Measurements from ENCODE around the gene C9orf152. TPM values are rescaled to one million over a fixed set of nuclear protein-coding genes. Genes with fewer than 3 reads are reported as not detected.

The C9orf152 gene
- total RNA-seq, 1 donor from 2014 or later, result not detected

DNA sequence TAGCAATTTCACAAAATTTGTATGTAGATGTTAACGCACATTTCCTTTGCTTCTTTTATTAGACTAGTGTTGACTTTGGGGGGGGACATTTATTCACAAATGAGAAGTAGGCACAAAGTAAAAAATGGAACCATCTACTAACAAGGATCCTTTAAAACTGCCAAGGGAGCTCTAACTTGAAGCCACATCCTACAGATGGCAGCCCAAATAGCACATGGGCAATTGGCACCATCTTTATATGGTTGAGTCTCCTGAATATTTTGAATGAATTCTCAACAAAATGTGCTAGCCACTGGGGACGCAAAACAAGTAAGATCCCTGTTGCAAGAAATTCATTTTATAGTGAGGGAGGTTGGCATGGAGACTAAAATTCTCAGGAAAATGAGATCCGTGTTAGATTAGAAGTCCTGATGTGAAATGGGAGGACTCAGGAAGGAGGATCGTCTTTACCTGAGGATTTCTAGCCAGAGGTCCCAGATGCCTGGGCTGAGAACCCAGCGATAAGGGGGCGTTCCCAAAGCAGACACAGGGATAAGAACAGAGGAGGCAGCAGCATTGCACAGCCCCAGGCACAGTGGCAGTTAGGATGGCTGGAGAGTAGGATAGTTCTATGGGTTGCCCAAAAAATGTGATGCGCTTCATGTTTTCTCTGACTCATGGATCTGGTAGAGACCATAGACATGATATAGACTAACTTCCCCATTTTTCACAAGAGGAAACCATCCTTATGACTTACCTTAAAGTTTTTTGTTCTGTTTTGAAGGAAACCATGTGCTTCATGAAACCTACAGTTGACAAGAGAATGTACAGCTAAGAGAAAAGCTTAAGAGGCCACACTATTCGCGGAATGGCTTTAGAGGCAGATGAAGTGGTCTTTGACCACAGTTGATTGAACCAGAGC, 37.4 kb downstream of the C9orf152 start:
- H3K27ac Mint-ChIP-seq (ENCODE audit: unreplicated experiment), result no peak overlapping the region
- TF ChIP-seq, protein P1, sequence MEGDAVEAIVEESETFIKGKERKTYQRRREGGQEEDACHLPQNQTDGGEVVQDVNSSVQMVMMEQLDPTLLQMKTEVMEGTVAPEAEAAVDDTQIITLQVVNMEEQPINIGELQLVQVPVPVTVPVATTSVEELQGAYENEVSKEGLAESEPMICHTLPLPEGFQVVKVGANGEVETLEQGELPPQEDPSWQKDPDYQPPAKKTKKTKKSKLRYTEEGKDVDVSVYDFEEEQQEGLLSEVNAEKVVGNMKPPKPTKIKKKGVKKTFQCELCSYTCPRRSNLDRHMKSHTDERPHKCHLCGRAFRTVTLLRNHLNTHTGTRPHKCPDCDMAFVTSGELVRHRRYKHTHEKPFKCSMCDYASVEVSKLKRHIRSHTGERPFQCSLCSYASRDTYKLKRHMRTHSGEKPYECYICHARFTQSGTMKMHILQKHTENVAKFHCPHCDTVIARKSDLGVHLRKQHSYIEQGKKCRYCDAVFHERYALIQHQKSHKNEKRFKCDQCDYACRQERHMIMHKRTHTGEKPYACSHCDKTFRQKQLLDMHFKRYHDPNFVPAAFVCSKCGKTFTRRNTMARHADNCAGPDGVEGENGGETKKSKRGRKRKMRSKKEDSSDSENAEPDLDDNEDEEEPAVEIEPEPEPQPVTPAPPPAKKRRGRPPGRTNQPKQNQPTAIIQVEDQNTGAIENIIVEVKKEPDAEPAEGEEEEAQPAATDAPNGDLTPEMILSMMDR (IDR thresholded peaks at IDR 0.05), result no peak
- peaks cover 1% of the 10 kb centered on the region for H3K4me1 Mint-ChIP-seq (ENCODE audit: low read depth)
- H3K27me3 Mint-ChIP-seq (ENCODE audit: low read depth), result no peaks in the 10 kb centered on the region
- no peak for DNase-seq (ENCODE audit: low spot score)
- H3K4me3 Mint-ChIP-seq (ENCODE audit: unreplicated experiment), result no peak overlapping the region
- no peaks in the 10 kb centered on the region for H3K9me3 Mint-ChIP-seq (ENCODE audit: low read depth)
- H3K36me3 Mint-ChIP-seq (ENCODE audit: low read depth), result peaks cover 13% of the 10 kb centered on the region

DNA sequence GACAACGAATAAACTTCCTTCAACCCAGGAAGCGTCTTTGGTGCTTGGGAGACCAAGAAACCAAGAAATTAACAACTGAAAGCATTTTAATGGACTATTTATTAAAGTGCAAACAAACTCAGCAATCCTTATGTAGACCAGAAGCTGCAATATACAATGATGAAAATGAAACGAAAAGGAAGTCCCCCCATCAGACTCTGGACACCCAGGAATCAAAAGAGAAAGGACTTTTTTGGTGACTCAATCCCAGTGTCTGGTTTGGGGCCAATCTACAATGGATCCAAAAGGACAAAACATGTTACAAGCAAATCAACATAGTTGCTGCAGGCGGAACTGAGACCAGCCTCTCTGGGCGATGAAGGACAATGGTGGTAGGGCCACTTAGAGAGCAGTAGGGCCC, 39.5 kb downstream of the C9orf152 start:
- peaks cover 13% of the 10 kb centered on the region for H3K36me3 Mint-ChIP-seq (ENCODE audit: low read depth)
- no peak for DNase-seq (ENCODE audit: low spot score)
- no peak overlapping the region for H3K27ac Mint-ChIP-seq (ENCODE audit: unreplicated experiment)
- no peaks in the 10 kb centered on the region for H3K27me3 Mint-ChIP-seq (ENCODE audit: low read depth)
- H3K4me3 Mint-ChIP-seq (ENCODE audit: unreplicated experiment), result no peak overlapping the region
- H3K9me3 Mint-ChIP-seq (ENCODE audit: low read depth), result no peaks in the 10 kb centered on the region
- peaks cover 4% of the 10 kb centered on the region for H3K4me1 Mint-ChIP-seq (ENCODE audit: low read depth)
- TF ChIP-seq, protein P1 (IDR thresholded peaks at IDR 0.05), result no peak

GRCh38 chr9:110161940-110162339, 46.0 kb downstream of the C9orf152 start:
- H3K27me3 Mint-ChIP-seq (ENCODE audit: low read depth), result no peaks in the 10 kb centered on the region
- DNase-seq (ENCODE audit: low spot score), result no peak
- H3K4me1 Mint-ChIP-seq (ENCODE audit: low read depth), result peaks cover 16% of the 10 kb centered on the region
- no peak overlapping the region for H3K27ac Mint-ChIP-seq (ENCODE audit: unreplicated experiment)
- TF ChIP-seq, protein P1 (IDR thresholded peaks at IDR 0.05), result no peak
- H3K36me3 Mint-ChIP-seq (ENCODE audit: low read depth), result peaks cover 13% of the 10 kb centered on the region
- no peaks in the 10 kb centered on the region for H3K9me3 Mint-ChIP-seq (ENCODE audit: low read depth)
- no peak overlapping the region for H3K4me3 Mint-ChIP-seq (ENCODE audit: unreplicated experiment)

DNA sequence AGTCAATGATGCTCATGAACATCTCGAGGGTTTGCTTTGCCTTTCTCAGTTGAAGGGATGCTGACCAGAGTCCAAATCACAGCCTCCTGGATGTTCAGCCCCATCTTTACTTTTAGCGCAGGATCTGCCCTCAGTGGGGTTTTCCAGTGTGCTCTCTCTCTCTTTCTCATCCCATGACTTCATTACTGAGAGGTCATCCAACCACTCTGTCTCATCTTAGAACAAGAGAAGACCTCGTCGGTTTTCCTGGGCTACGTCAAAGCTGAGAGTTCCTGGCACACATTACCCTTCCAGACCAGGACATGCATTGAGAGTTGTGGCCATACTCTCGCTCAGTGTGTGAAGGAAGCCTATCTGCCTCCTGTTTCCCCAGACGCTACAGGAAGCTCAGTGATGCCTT, 47.3 kb downstream of the C9orf152 start:
- Mint-ChIP-seq H3K27me3 (ENCODE audit: low read depth) (no peaks in the 10 kb centered on the region), H3K27ac (ENCODE audit: unreplicated experiment) (no peak overlapping the region), H3K36me3 (ENCODE audit: low read depth) (peaks cover 13% of the 10 kb centered on the region), H3K9me3 (ENCODE audit: low read depth) (no peaks in the 10 kb centered on the region), H3K4me3 (ENCODE audit: unreplicated experiment) (no peak overlapping the region), H3K4me1 (ENCODE audit: low read depth) (peaks cover 28% of the 10 kb centered on the region)
- TF ChIP-seq, protein P1 (IDR thresholded peaks at IDR 0.05), result no peak
- DNase-seq (ENCODE audit: low spot score), result no peak

DNA sequence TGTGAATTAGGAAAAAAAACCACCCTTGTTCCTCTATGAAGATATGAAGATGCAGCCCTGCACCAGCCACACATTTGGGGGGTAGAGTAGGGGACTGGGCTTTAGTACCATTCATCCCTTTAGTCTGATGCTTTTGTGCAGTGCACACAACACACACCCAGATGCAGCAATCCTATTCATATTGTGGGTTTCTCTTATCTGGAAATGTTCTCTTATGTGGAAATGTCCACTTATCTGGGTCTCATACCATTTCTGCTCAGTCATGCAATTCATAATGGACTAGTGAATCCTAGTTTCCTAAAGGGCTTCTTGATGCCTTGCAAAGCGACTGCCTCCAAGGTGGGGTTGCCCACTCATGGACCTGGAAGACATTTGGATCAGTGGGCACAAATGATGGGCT, 47.8 kb downstream of the C9orf152 start:
- H3K36me3 Mint-ChIP-seq (ENCODE audit: low read depth), result peaks cover 13% of the 10 kb centered on the region
- H3K4me3 Mint-ChIP-seq (ENCODE audit: unreplicated experiment), result no peak overlapping the region
- H3K27ac Mint-ChIP-seq (ENCODE audit: unreplicated experiment), result no peak overlapping the region
- TF ChIP-seq, protein P1 (IDR thresholded peaks at IDR 0.05), result no peak
- H3K4me1 Mint-ChIP-seq (ENCODE audit: low read depth), result peaks cover 26% of the 10 kb centered on the region
- no peak for DNase-seq (ENCODE audit: low spot score)
- H3K9me3 Mint-ChIP-seq (ENCODE audit: low read depth), result no peaks in the 10 kb centered on the region
- no peaks in the 10 kb centered on the region for H3K27me3 Mint-ChIP-seq (ENCODE audit: low read depth)

Data from chondrocyte (in vitro differentiated cells).